ENCODE results near the gene HIVEP3.
A peak's percentile ranks its signal among the peaks of the same experiment; 100 is the strongest.

Gene HIVEP3

DNA sequence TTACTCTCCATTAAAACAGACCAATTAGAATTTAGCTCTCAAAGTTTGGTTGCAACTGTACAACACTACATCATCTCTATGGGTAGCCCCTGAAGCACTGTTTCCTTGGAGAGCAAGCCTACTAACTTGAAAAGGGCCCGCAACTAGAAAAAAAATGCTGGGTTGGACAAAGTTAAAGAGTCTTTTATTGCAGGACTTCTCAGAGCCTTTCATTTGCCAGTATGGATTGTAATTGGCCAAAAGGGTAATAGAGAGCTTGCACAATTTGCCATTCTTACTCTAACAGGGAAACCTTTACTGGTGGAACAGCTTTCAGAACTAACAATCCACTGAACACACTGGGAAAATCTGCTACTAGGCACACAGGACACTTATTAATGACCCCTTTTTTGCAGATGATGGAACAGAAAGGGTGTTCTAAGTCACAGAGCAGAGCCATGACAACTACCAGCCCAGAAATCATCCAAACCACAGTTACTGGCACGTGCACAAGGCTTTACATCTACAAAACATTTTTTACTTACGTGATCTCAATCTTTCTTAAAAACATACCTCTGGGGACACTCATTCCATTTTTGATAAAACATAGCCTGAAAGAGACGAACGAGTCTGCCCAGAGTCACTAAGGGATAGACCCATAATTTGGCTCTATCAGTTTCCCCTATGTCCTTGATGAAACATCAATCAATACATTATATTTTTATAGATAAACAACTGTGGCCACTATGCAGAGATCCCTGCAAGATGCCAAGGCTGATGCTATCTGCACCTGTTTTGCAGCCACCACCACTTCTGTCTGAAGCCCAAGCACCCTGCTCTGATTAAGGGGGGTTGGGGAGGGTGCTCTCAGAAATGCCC is 257.9 kb downstream of the HIVEP3 start:
- DNase-seq: no peak

DNA sequence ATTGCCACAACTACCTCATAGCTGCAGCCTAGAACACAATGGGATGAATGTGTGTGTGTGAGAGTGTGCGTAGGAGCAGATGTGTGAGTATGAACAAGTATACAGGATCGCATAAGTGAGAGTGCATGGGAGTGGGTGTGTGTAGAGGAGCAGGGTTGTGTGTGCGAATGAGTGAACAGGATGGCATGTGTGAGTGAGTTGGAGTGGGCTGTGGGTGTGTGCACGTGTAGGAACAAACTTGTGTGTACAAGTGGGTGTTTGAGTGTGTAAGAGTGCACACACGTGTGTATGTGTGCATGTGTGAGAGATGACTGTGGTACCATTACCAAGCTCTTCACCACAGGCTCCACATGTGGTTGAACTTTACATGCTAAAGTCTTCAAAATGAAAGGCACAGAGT is 258.8 kb downstream of the HIVEP3 start:
- no peak for DNase-seq

DNA sequence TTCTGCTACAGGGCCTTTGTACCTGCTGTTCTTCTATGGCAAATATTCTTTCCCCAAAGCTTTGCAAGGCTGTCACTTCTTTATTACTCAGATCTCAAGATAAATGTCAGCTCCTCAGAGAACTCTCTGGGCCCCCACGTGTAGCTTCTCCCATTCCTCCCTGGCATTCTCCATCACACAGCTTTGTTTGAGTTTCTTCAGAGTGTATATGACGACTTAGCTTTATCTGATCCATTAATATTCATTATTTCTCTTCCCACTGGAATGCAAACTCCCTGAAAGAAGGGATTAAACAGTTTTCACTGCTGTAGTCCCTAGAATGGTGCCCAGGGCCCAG is 259.6 kb downstream of the HIVEP3 start:
- no peak for DNase-seq

DNA sequence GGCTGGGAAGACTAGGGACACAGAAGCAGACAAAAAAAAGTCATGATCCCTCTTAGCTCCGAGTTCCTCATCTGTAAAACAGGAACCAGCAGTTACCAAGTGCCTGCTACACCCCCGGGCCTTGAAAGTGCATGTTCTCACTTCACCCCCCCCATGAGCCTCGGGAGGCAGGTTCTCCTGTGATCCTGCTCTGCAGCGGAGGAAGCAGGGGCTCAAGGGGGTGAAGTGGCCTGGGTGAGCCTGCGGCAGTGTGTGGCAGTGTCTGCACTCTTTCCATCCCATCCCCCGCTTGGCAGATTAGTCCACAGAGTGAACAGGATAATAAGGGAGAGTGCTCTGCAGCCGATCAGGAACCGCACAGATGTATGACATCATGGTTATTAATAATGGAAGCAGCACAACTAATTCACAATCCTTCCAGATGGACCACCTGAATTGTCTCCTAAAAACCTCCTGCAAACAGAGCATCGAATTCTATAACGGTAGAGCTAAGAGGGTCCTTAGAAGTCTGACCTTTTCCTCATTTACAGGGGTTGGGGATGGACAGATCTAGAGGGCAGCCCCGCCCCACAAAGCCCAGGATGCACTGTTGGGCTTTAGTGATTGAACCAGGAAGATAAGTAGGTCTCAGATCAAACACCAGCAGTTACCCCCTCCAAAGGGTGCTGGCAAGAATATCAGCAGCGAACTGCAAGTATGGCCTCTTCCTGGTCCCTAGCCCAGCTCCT is 260.1 kb downstream of the HIVEP3 start:
- DNase-seq: no peak

DNA sequence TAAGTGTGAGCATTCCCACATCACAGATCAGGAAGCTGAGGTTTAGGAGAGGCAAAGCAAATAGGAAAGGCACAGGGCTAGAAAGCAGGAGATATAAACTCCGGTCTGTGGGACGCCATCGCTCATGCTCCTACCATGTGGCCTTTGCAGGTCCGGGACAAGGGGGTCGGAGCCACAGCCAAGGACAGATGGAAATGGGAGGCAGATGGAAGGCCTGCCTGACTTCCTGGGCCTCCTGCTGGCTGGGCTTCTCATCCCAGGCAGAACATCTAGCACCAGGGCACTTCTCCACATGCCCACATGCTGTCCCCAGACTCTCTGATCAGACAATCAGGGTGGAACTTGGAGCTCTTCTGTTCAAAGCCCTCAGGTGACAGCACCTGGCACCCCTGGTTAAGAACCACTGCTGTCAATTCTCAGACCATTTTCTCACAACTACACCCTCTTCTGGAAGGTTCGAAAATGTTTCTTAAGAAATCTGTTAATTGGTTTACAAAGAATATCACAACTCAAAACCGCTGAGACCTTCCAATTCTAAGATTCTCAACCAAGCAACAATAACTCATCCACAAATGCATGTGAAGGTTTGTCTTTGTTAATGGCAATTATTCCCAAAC is 260.9 kb downstream of the HIVEP3 start:
- no peak for DNase-seq

DNA sequence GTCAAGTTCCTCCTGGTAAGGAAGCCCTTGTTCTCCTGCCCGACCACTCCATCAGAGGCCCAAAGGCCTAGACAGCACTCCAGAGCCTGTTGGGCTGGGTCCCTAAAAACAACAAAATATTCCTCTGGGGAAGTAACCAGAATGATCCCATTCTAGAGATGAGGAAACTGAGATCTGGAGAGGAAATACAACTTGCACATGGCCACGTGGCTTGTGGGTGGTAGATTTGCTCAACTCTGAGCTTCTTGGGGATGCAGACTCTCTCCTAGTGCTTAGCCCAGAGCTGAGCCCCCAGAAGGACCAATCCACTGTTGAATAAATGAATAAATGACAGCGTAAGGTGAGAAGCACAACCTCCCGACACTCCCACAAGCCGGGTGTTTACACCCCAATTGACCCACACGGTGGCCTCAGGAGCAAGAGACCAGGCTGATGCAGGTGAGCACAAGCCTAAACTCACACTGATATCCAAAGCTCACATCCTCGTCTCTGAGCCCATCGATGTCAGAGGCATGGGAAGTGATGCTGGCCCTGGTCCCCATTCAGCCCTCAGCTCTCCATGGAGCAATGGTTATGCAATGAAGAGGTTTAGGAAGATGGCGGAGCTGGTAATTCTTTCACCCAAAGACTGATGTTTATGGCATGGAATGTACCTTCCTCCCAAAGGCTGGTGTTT is 261.8 kb downstream of the HIVEP3 start:
- no peak for DNase-seq

DNA sequence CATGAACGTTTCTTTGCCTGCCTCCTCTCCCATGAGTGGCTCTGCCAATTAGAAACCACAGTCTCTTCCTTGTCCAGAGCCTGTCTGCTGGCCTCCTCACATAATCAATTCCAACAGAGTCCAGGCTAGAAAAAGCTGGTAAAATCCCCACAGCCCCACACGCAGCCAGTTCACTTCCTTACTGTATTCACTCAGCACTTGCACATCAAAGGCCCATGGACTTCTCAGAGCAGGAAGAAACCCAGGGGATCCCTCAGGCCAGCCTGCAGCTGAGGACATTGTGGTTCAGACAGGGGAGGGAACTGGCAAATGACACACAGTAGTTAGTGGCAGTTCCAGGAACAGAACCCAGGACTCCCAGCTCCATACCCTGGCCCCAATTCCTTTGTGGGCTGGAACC is 262.7 kb downstream of the HIVEP3 start:
- DNase-seq: no peak

DNA sequence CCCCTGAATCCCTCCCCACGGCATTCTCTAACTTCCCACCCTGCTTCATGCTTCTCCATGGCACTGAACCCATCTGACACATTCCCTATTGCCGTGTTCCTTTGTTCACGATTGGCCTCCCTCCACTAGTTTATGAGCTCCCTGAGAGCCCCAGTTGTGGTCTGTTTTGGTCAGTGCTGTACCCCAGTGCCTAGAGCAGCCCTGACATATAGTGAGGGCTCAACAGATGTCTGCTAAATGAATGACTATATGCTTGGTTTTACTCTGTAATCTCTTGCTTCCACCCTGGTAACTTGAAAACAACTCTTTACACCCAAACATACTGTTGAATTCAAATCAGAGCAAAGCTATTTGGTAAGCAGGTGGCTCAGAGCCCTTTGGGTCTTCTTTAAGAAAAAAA is 263.1 kb downstream of the HIVEP3 start:
- DNase-seq: no peak

DNA sequence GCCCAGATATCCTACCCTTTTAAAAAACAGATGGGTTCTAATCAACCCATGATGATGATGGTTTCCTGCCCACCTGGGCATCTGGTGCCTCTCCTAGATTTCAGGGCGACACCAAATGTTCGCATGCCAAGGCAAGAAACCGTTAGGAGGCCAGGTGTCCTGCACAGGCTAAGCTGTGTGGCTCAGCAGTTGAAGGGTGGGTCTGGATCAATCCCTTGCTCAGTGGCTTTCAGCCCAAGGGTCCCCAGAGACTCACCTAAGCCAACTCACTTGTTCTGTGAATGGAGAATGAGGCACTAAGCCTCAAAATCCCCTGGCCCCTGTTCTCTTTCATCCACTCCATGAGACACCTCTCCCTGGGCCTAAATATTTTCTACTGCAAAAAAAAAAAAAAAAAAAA is 265.1 kb downstream of the HIVEP3 start:
- no peak for DNase-seq

DNA sequence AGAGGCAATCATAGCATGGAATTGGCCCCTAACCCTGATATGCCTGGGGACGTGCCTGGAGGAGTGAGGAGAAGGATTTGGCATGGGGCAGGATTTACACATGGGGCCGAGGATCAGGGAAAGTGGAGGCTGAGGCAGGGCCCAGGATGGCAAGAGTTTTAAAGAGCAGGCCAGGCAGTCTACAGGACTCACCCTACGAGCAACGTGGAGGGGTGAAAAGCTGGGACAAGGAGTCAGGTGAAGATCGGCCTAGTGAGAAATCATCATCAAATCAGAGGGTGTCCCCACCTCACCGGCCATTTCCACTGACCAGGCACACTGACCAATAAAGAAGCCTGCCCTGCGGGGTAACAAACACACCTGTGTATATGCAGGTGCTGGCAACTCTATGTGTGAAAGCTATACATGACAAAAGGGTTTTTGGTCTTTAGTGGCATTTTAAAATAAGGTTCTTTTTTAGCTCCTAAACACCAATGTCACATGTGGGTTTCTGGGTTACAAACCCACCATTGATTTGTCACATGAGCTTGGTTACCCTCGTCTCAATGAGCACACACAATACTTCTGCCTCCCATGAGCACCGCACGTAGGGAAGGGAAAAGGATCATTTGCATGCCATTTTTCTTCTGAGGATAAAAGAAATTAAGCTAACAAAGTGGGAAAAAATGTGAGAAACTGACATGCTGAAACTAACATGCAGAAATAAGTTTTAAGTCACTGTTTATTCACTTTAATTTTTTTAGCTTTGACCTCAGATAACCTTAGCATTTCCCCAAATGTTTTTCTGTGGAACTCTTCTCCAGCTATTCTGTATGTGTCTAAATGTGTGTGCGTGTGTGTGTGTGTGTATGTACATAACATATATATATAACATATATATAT is 266.1 kb downstream of the HIVEP3 start:
- no peak for DNase-seq

DNA sequence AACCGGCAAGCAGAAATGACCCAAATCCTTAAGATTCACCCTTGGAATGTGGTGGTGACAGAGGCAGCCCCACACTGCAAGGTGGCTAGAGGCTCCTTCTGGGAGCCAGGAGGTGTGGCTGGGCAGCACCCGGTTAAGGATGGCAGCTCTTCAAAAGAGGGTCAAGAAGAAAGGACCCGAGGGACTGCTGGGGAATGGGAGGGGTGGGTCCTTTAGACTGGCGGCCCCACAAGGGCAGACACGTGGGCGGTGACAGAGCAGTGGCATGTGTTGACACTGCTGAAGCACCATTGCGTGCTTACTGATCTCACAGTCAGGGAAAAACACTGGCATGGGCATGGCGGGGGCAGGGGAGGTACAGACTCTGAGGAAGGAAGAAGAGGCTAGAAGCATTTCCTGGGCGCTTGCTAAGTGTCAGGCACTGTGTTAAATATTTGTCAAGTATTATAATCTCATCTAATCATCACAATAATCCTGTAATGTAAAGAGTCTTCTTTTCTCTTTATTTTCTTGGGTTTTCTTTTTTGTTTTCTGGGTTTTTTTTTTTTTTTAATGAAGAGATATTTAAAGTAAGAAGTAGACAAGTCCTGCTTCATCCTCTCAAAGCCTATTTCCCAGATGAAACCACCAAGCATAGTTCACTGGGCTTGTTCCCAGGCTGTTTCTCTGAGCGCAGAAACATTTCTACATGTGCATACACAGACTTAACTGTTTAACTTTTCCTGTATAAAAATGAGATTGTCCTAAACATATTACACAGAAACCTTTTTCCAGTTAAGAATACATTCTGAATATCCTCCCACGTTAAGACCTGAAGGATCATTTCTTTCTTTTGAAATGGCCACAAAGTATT is 268.5 kb downstream of the HIVEP3 start:
- DNase-seq: peak; percentile 44

DNA sequence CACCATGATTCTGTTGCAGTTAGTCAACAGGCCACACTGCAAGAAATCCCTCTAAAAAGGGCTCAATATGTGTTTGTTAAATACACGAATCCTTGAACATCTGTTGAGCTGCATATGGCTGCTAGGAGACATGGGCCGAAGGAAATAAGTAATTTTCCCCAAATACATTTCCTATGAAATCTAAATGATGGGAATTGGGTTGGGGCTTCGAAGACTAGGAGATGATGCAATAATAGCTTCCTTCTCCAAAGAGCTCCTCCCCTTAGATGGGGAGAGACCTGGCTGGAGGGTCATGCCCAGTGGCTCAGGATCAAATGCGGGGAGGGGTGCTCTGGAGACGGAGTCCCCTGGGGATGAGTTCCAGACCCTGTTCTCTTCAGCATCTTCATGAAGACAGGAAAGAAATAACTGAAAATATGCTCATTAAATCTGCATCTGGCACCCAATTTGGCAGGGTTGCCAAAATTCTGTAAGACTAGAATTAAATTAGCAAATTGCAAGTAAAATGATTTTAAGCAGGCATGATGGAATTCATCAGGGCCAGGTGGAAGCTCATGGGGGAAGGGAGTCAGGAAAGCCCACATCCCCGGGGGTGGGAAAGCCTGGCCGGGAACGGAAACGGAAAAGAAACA is 269.2 kb downstream of the HIVEP3 start:
- DNase-seq: no peak

DNA sequence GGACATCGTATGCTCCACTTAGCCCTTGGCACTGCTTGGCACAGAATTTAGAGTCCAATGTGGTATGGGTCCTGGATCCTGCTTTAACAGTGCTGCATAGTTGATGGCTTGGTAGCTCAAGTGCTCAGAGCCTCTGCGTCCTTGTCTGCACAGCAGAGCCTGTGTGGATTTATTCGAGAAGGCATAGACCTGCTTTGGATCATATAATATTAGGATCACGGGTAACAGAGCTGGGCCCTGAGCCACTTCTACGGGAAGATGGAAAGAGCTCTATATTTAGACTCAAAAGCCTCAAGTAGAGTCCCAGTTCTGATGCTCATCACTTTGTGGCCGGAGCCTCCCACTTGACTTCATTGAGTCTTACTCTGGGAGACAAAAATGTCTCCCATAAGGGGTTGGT is 269.9 kb downstream of the HIVEP3 start:
- no peak for DNase-seq

DNA sequence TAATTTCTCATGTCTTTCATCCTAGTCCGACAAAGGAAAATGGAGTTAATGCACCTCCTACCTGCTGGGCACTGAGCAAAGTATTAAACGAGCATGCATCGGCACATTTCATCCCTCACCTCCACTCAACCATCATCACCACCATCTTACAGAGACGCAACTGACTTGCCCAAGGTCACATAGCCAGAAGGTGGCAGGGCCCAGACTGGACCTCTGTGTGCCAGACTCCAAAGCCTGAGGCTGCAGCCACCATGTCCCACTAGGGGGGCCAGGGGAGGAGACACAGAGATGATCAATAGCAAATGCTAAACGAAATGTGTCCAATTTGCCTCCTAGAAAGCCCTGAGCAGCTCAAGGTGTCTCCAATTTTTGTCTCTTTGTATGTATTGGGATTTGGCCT is 270.5 kb downstream of the HIVEP3 start:
- DNase-seq: no peak

DNA sequence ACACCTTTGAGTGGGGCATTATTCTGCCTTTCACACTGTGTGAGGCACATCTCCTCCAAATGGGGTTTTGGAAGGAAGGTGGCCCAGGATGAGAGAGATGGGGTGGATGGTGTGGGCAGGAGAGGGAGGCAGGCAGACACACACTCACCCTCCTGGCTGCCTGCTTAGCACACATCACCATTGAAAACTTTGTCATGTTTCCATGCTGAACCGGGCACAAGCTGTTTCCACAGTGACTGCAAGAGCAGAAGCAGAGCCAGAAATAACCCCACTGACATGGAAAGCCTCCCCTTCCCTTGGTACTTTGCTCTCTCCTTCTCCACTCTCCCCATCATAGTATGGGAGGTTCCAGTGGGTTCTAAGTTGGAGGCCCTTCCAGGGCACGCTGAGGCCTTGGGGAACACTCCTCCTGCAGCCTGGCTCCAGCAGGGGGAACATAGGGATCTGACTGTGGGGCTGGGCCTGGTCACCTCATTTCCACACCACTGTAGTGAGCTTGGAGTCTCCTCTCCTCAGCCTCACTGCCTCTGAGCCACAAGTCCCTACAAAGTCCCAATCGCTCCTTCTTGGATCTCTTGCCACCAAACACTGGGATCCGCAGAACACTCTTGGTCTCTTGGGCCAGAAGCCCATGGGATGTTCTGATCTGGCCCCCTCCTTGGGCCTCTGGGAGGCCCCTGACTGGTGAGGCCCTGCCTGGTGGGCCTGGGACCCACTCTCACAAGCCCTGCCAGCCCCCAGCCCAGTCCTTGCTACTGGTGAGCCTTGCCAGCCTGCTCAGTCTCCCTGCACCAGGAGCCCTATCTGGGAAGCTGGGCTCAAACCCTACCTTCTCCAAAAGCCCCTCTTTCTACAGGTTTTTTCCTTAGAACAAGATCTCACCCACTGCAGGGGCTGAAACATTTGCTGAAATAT is 271.2 kb downstream of the HIVEP3 start:
- no peak for DNase-seq

DNA sequence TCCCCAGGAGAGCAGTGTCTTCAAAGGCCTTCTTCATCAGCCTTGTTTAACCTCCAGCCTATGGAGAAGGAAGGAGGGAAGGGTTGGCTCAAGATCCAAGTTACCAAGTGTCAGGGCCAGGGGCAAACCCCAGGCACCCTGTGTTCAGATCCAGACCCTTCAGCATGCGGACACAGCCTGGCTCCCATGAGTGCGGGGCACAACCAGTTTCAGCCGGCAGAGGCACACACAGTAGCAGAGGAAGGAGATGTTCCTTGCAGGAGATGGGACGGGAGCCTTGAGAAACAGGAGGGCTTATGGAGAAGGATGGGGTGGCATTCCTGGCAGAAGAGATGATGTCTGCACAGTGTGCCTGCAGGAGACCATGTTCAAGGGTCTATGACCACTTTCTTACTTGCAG is 272.5 kb downstream of the HIVEP3 start:
- DNase-seq: no peak

DNA sequence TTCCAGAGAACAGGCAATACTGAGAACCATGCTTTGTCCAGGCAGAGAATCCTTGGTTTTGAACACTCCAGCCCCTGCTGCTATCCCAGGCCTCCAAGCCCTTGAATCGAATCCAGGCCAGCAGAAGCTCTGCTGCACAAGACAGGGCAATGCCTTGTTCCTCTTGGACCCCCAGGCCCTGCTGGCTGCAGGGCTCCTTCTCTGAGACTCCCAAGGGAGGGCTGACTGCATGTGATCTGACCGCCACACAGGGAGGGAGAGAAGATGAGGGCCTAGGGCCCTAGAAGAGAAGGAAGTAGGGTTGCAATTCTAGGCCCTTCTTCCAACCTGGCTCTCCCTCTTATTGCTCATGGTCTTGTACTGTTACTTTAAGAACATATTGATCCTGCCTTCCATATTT is 273.7 kb downstream of the HIVEP3 start:
- no peak for DNase-seq

DNA sequence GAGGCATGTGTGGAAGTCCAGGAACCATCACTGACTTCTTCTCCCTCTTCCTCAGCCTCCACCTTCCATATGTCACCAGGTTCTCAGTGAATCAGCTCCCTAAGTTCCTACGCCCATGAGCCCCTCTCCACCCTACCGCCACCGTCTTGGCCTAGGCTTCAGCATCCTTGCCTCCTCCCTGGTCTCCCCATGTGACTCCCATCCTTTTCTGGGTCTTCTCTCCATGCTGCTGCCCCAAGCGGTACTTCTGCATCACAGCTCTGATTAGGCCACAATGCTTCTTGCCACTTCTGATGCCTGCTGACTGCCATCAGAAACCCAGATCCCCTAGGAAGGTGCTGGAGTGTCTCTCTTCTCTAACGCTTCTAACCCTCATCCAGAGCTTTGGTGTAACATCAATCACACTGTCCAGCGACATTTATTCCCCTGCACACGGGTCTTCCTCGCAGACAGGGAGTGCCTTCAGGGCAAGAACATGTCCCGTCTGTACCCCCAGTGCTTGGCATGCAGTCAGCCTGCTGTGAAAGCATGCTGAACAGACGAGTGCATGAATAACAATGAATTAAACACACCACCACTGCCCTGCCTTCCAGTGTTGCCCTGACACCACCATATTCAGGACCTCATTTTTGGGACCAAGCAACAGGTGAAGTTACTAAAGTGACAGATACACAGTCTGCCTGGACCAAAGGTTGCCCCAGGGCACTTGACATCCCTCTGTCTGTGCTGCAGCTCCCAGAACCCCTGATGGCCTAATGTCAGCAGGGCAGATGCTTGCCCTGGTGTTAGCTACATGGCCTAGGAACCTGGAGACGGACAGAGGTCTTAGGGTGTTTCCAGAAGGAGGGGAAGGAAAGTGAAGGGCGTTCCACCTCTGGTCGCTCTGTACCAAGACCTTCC is 275.6 kb downstream of the HIVEP3 start:
- no peak for DNase-seq
